Dedifferentiated amniotic fluid mesenchymal stem cell (primary cell): Measurements from ENCODE around the gene MRPL10.

Experiments used
- DNase-seq: peaks from one replicate; pipeline ENCODE4 v3.0.0-alpha.2; 2016; ENCODE audit errors: extremely low spot score

MRPL10 gene

DNA sequence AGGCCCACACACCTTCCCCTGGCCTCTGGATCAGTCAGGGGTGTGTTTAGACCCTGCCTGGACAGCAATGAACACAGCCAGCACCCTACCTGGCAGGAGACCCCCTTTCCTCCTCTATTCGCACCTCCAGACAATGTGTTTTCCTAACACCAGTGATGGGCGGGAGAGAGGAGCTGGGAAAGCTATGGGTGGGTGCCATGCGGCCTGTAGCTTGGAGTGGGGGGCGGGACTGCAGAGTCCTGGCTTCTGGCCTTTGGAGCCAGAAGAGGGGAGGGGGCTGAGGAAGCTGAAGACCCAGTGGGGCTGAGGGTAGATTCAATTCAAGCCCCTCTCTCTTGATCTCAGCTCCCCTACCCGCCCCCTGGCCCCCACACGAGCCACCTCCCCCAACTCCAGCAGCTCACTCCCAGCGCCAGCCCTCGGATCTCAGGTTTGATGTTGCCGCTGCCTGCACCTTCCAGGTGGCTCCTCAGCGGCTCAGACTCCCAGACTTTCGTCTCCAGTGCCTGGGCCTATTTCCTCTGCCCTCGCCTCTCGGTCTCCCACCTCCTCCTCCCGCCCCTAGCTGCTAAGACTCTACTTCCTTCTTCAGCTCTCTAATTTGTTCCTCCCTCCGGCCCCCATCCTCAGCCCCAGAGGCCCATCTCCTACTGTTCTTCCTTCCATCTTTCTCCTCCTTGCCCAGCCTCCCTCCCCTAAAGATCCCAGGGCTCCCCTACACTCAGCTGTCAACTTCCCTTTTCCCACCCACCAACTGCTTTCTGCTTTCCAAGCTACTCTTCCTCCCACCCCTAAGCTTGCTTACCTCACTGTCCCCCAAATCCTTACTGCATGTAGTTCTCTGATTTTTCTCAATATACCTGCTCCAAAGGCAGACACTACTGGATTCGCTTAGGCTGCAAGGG lies 26.5 kb upstream of the MRPL10 start:
- no peak for DNase-seq

DNA sequence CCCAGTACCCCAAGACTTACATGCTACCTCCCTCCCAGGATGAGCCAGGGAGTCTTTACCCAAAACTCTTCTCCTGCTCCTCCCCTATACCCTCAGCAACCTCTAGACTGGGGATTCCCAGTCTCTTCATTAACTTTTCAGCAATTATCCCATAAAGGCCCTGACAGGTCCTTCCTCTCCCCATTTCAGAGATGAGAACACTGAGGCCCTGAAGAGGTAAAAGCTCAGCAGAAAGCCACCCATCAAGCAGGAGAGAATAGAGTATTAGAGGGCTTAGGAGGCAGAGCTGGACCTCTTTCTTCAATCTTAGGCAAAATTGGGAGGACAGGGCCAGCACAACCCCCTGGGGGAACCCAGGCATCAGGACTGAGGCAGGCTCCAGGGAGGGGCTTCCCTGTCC lies 25.5 kb upstream of the MRPL10 start:
- DNase-seq = no peak

DNA sequence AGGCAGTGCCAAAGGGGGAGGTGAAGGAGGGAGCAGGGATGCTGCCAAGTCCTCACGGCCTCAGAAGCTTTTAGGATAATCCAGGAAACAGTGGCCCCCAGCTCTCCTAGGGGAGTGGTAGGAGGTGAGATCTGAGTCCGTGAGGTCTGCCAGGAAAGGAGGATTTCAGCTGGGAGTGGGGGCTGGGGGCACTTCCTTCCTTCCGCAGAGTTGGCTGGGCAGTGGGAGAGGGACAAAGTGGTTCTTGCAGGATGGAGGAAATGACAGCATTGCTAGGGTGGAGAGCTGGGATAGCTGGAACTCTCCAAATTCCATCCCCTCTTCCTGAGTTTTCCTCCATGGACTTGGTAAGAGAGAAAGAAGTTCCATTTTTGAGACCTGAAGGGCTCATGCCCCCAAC lies 24.4 kb upstream of the MRPL10 start:
- no peak for DNase-seq

DNA sequence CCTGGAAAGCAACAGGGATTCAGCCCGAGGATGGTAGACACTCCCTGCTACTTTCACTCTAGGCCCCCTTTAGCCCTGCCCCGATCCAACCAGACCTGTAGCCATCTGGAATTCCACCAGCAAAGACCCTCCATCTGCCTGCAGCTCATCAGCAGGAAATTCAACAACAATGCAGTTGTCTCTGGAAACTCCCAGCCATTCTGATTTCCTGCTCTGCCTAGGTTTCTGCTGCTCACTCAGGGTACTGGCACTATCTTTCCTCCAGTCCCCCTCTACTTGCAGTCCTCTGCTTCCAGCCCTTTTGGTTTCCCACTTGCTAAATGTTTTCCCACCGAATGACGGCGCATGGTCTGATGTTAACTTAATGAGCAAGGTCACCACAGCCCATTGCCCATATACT lies 22.3 kb upstream of the MRPL10 start:
- no peak for DNase-seq

DNA sequence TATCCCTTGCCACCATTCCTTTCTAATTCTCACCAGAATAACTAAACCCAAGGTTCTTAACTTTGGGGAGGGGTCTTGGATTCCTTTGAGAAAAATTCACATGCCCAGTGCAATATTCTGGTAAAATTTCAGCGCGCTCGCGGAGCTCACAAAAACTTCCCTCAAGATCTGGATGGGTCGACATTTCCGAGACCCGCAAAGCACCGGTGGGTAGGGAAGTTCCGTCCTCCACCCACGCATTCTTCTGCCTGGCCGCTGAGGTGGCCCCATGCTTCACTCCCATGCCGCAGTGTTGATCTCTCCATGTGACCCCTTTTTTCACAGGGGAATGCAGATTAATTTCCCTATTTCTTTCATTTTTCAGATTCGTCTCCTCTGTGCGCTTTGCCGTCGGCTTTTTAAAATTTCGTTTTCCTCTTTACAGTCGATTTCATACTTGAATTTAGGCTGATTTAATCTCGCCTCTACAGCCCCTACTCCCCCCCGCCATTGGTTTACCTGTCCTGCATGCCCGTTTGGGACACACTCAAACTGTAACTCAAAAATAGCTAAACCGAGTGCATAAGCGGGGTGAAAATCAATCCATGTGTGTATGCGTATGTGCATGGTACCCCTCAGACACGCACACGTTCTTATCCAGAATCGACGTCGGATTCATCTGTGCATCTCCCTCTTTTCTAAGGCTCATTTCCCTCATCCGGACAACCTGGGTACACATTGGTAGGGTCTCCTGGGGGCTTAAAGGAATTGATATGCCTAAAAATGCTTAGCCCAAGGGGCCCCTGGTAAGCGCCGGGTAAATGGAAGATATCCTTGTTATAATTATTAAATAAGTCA lies 21.0 kb upstream of the MRPL10 start:
- DNase-seq = no peak

DNA sequence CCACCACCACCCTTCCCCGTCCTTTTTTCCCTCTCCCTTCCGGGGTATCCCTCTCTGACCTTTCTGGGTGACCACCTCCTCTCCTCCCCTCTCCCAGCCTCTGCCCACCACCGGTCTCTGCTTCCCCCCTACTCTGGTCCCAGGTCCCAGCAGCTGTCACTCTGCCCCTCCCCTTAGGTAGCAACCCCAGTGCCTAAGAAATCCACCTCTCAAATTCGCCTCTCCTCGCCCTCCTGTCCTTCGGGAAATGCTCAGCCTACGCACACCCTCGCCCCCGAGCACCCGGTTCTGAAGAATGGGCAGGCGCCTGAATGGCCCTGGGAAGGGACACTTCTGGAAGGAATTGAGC lies 20.4 kb upstream of the MRPL10 start:
- no peak for DNase-seq

DNA sequence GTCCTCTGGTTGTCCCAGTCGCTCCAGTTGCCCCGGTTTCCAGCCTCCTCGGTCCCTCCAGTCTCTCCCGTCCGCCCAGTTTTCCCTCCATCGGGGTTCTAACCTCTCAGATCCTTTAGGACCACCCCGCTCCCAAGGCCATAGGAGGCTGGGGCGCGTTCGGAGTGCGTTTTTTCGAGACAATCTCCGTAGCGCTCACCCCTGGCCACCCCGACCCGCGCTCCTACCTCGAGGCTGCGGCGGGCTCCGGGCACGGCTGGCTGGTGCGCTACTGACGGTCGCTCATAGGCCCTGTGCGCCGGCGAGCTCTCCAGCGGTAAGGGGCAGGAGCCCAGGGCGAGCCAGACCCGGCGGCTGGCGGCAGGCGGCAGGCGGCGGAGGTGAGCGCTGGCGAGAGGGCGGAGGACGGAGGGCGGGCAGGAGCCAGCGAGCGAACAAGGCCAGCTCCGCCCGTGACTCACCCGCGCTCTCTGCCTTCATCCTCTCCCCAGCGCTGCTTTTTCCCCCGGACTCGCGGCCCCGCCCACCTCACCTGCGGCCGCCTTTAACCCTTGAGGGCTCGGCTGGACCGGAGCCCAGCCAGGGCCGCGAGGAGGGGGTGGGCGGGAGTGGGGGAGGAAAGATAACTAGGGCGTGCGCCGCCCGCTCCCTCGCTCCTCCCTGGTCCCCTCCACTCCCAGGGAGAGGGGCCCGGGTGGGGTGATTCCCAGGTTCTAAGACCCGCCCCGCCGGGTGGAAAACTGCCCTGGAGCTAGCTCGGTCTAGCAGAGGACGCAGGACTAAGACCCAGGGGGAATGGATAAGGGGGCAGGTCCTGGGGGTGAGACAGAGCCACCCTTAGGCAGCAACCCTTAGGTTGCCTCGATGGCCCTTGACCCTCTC lies 19.6 kb upstream of the MRPL10 start, which contains the start of gene SP6:
SP6 (minus strand) TSS at position 472 of the 882 bp plus-strand sequence. CDS start 2,734 bp downstream, outside the sequence.
- DNase-seq = no peak

DNA sequence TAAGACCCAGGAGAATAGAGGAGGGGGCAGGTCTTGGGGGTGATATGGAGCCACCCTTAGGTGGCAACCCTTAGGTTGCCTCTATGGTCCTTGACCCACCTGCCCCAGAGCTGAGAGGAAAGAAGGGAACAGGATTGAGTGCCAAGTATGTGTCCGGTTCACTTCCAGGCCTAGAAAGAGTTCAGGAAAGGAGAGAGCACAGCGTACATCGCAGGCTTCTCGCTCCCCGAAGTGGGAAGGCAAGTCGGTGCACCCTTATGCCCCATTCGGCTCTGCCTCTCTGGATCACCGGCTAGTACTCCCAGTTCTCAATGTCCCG lies 19.0 kb upstream of the MRPL10 start:
- DNase-seq = no peak

DNA sequence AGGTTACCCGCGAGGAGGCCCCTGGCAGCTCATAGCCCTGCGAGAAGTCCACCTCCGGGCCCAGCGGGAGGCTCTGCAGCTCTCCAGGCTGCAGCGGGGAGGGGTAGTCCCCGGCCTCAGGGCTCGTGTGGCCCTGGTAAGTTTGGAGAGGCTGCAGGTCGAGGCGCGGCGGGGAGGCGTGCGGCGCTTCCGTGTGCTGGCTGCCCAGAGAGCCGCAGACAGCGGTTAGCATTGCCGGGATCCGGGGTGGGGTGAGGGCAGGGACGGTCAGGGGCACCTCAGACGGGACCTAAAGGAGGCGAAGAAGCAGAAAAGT lies 16.8 kb upstream of the MRPL10 start:
- DNase-seq = no peak

DNA sequence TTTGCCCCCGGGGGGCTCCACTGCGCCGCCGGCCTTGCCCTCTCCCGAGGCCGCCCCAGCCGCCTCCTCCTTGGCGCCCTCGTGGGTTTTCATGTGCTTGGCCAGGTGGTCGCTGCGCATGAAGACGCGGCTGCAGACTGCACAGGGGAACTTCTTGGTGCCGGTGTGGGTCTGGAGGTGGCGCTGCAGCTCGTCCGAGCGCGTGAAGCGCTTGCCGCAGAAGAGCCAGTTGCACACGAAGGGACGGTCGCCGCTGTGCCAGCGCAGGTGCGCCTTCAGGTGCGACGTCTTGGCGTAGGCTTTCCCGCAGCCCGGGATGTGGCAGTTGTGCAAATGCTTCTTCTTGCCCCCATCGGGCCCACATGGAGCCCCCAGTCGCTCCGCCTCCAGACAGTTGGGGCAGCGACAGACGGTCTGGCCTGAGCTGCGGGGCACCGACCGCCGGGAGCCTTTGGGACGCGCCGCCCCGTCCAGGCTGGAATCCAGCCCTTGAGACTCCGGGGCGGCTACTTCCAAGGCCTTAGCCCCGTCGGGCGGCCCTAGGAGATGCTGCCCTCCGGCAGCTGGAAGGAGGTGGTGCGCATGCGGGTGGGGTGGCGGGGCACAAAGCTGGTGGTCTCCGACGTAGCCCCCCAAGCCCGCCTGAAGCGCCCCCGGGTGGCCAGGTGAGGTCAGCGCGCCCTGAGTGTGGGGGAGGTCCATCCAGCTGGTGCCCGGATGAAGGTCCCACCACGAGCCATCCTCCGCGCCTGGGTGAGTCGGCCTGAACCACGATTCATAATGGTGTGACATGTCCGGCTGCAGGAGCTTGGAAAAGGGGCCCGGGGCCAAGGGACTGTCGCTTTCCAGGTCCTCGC lies 16.2 kb upstream of the MRPL10 start:
- DNase-seq = no peak

DNA sequence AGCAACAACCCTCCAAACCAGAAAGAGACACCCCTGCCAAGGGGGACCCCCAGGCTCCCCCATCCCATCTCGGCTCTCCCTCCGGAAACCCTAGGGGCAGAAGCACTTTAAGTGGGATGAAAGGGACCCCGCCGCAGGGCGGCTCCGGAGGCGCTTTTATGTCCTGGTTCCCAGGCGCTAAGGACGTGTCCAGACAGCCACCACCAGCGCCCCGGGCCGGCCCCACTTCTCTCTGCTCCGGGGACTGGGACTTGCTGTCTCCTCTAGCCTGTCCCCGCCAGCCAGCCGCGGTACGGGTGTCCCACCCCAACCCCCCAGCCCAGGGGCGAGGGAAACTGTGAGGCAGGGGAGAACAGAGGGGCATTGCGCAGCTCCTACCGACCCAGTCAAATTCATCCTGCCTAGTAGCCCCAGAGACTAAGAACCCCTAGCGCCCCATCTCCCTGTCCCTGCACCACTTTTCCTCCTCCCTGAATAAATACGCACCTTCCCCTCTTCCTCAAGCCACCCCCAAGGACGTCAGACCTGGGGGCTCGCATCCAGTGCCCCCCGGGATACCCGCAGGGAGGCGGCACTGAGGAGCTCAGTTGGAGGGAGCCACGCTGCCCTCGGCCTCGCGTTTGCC lies 15.5 kb upstream of the MRPL10 start:
- no peak for DNase-seq

DNA sequence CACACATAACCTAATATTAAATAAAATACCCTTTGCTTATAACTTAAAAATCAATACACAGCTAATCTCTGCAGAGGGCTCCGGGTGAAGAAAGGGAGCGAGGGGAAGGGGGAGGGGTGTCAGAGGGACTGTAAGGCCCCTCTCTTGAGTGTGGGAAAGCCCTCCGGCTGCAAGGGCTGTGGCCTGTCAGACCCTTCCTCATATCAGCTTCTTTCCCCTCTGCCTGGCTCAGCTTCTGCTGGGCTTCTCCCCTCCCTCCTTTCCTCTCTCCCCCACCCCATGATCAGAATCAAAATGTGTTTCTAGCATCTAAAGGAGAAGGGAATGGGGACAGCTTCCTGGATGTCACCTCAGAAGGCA lies 14.4 kb upstream of the MRPL10 start:
- no peak for DNase-seq

DNA sequence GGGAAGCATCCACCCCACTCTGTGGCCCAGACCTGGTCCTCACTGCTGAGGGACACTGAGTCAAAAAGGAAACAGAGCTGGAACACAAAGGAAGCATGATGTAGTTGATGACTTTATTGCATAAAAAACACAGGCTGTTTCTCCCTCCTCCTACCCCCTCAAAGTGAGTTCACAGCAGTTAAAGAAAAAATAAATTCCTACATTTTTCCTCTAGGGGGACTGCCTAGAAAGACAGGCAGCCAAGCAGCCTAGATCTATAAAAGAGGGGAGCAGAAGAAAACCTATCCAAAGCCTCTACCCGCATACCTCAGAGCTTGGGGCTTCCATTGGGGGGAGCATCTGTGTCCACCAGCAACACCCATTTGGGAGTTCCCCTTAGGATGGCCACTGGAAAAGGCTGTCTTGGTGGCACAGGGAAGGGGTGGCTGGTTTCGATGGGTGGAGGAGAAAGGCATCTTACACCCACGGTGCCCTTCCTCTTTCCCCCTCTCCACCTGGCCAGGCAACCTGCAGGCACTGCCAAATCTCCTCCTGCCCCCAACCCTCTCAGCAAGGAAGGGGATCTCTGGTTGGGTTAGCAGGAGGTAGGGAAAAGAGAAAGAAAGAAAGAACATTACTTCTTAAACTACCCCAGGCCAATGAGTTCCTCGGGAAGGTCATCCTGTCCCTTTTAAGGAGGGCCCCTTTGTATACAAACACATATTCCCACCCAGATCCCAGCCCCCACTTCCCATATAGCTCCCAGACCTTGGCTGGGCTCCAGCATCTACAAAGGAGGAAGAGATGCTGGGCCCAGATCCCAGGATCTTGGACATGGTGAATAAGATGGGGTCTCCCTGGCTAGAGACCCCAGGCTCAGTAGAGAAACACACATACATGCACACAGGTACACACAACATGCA lies 13.7 kb upstream of the MRPL10 start:
- no peak for DNase-seq

DNA sequence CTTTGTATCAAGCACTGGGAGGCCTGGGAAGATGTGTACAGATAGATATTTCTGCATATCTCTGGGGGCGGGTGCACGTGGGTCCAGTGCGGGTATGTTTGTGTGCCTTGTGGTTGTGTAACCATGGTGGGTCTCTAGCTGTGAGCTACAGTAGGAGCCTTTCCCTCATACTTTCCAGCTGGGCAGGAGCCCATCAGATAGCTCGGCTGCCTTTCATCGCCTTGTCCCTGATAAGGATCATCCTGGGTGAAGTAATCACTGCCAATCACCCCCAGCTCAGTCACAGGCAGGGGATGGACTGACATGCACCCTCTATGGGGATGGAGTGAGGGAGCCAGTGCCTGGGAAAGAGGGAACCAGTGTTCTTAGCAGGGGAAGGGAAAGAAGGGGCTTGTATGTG lies 12.9 kb upstream of the MRPL10 start:
- DNase-seq = no peak

DNA sequence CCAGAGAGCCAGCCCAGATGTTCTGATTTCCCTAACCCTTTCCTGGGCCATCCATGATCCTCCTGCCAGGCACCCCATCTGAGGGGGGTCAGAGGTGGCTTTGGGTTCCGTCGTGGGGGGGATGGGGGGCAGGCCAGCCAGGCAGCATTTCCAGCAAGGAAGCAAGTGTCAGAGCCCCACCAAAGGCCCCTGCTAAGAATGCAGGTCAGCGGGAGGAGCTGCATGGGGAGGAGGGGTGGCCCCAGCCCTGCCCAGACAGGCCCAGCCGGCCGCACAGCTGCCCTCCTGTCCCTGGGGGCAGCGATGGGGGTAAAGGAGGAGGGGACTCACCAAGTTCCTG lies 12.0 kb upstream of the MRPL10 start:
- no peak for DNase-seq

DNA sequence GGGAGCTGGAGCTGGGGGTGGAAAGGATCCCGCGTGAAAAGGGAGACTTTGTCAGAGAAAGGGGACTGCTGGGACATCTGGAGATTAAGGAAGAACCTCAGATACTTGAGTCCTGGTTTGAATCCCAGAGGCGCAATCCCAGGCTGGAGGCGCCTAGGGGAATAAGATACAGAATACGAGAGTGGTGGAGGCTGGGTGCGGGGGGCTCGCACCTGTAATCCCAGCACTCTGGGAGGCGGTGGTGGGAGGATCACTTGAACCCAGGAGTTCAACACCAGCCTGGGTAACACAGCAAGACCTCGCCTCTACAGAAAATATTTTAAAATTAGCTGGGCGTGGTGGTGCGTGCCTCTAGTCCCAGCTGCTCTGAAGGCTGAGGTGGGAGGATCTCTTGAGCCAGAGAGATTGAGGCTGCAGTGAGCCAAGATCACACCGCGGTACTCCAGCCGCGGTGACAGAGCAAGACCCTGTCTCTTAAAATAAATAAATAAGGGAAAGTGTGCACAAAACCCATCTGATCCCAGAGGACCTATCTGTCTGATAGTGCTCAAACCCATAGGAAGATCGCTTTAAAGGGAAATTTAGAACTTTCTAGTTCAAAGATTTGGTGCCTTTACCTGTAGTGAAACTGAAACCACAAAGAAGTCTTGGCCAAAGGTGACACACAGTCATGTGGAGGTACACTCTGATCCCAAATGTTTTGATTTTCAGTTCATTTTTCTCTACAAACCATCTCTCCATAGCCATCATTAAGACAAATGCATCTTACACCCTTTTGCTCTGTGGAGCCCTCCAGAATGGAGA lies 10.3 kb upstream of the MRPL10 start:
- no peak for DNase-seq

DNA sequence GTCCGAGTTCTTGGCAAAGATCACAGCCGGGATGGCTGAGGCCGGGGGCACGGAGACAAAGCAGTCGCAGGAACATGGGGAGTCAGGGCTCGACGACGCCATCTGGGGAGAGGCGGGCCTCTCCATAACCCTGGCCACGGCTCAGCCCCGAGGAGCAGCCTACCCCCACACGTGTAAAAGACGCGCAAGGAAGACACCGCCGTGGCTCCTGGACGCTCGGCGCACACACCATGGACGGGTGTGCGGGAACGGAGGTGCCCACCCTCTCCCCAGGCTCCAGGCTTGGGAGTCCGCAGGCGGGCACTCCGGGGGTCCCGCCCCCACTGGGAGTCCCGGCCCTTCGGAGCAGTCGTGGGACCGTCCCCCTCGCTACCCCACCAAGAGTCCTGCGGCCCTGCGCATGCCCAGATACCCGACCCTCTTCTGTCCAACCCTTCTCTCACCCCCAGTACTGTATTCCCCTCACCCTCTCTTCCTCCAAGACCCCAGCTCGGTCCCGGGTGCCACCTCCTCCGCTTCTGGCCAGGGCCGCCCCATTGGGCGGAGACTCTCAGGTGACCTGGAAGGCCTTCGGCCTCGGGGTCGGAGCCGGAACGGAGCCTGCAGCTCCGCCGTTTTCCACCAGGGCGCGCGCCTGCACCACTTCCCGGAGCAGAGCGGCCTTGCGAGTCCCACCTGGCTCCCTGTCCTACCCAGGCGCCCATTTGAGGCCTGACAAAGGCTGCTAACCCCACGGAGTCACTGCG lies 9.6 kb upstream of the MRPL10 start, which contains the start of gene SCRN2:
SCRN2 (minus strand) TSS at position 532 of the 746 bp plus-strand sequence; CDS start at position 102, 430 bp downstream.
- DNase-seq = peak; percentile 62

DNA sequence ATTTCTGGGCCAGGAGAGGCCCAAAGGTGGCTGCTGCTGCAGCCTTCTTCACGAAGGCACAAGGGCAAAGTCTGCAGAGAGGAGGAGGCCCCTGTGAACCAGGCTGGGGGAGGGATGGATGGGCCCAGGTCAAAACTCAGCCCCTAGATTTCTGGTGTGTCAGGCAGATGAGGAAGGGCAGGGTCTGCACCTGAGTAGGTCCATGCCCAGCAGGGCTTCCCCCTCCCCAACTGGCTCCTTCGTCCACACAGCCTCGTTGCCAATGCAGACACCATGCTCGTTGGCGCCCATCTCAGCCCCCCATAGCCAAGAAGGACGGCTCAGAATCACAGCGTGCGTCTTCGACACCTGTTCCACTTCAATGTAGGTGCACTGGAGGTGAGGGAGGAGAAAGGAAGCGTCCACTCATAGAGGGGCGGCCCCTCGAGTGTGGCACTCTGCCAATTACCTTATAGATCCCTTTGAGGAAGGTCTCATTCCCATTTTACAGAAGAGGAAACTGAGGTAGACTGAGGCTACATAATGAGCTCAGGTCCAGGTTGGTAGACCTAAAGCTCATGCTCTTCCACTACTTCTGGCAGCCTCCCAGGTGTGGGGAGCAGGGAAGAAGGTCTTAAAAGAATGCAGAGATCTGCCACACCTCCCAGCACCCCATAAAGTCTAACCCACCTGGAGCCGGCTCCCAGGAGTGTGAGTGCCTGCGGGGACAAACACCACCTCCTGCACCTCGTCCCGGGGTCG lies 8.8 kb upstream of the MRPL10 start:
- no peak for DNase-seq
